SK-N-SH treated with all-trans-retinoic acid at 6 μM for 48 hours (cell line): ENCODE data around the gene ROBO2.

ENCODE experiments used
- ARNTL ChIP-seq: fragments of 450-650 bp; formaldehyde crosslinking; IDR thresholded peaks from 2 replicates; pipeline ENCODE4 v1.5.0; 2020; ENCODE audit warnings: low read depth, mild to moderate bottlenecking, moderate library complexity, borderline replicate concordance
- BACH2 ChIP-seq: fragments of 250-450 bp; sonication (Bioruptor Pico); IDR thresholded peaks from 2 replicates; pipeline ENCODE4 v1.9.0; 2021; ENCODE audit warnings: mild to moderate bottlenecking, borderline replicate concordance
- CSDC2 ChIP-seq: fragments of 250-450 bp; sonication (Bioruptor Pico); IDR thresholded peaks from 2 replicates; pipeline ENCODE4 v1.5.0; 2020; ENCODE audit warnings: mild to moderate bottlenecking, moderate library complexity
- PATZ1 ChIP-seq: fragments of 250-450 bp; sonication (Bioruptor Pico); IDR thresholded peaks from 2 replicates; pipeline ENCODE4 v1.8.0; 2020; ENCODE audit warnings: mild to moderate bottlenecking, moderate library complexity, borderline replicate concordance
- TCF4 ChIP-seq: fragments of 250-450 bp; sonication (Bioruptor Pico); IDR thresholded peaks from 2 replicates; pipeline ENCODE4 v1.8.0; 2021; ENCODE audit warnings: mild to moderate bottlenecking, moderate library complexity, borderline replicate concordance

- TF ChIP-seq PATZ1 (no peak), TCF4 (CRISPR knock-in tag) (no peak), BACH2 (CRISPR knock-in tag) (no peak), ARNTL (no peak), CSDC2 (CRISPR knock-in tag) (no peak)
These were observed 506.3 kb downstream of the ROBO2 start for GRCh38 chr3:77546246-77546645.
